ENCODE results near the gene UBA6.

DNA sequence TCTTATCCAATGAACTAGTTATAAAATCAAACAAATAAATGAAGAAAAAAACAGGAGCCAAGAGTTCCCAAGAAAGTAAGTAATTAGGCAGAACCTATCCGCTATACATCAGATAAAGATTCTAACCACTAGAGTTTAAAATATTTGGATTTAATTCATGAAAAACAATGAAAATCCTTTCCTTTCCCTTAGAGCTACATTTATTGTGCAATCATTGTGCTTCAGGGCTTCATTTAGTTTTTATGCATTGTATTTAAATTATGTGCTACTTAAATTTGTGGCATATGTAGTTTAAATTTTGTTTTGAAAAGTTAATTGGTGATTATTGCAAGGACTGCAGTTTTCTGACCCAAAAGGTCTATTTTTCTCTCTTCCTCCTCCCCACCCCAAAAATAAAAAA, 35.3 kb upstream of the UBA6 start:
- no peak for TF ChIP-seq POLR2A (IDR thresholded peaks at IDR 0.05)
- TF ChIP-seq, protein P1, sequence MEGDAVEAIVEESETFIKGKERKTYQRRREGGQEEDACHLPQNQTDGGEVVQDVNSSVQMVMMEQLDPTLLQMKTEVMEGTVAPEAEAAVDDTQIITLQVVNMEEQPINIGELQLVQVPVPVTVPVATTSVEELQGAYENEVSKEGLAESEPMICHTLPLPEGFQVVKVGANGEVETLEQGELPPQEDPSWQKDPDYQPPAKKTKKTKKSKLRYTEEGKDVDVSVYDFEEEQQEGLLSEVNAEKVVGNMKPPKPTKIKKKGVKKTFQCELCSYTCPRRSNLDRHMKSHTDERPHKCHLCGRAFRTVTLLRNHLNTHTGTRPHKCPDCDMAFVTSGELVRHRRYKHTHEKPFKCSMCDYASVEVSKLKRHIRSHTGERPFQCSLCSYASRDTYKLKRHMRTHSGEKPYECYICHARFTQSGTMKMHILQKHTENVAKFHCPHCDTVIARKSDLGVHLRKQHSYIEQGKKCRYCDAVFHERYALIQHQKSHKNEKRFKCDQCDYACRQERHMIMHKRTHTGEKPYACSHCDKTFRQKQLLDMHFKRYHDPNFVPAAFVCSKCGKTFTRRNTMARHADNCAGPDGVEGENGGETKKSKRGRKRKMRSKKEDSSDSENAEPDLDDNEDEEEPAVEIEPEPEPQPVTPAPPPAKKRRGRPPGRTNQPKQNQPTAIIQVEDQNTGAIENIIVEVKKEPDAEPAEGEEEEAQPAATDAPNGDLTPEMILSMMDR (IDR thresholded peaks at IDR 0.05), result no peak

All from ovary (tissue), 3 donors.